HUES6 (cell line): ENCODE data around the gene GPD1L.

ENCODE experiments used
- H3K27ac ChIP-seq: 2 replicates; pipeline ENCODE4 v1.7.0; 2013; ENCODE audit warnings: low read depth, mild to moderate bottlenecking, low read length, inconsistent platforms
- H3K27me3 ChIP-seq: 2 replicates; pipeline ENCODE4 v1.6.1; 2013; ENCODE audit warnings: low read length; ENCODE audit not compliant: control insufficient read depth, insufficient read depth
- H3K36me3 ChIP-seq: 2 replicates; pipeline ENCODE4 v1.6.1; 2013; ENCODE audit warnings: low read length; ENCODE audit not compliant: control insufficient read depth, insufficient read depth
- H3K4me1 ChIP-seq: 2 replicates; pipeline ENCODE4 v1.6.1; 2013; ENCODE audit warnings: low read length; ENCODE audit not compliant: control insufficient read depth, insufficient read depth
- H3K4me3 ChIP-seq: 2 replicates; pipeline ENCODE4 v1.5.1; 2013; ENCODE audit warnings: low read depth, low read length
- H3K9ac ChIP-seq: one replicate; pipeline ENCODE4 v1.6.1; 2013; ENCODE audit warnings: mild to moderate bottlenecking, low read length
- H3K9me3 ChIP-seq: 2 replicates; pipeline ENCODE4 v1.6.1; 2013; ENCODE audit warnings: low read depth, low read length; ENCODE audit not compliant: control insufficient read depth, insufficient read depth

Gene GPD1L

GRCh38 chr3:32197991-32198390, 91.6 kb downstream of the GPD1L start:
- Histone ChIP-seq H3K9ac (no peak overlapping the region), H3K36me3 (no peaks in the 10 kb centered on the region), H3K4me1 (no peaks in the 10 kb centered on the region), H3K27ac (no peak overlapping the region), H3K4me3 (no peak overlapping the region), H3K9me3 (no peaks in the 10 kb centered on the region), H3K27me3 (no peaks in the 10 kb centered on the region)

- H3K36me3 ChIP-seq = no peaks in the 10 kb centered on the region
Observed at GRCh38 chr3:32198714-32199113, 92.3 kb downstream of the GPD1L start.

GRCh38 chr3:32200490-32200889, 94.1 kb downstream of the GPD1L start:
- H3K9ac ChIP-seq = no peak overlapping the region
- H3K27me3 ChIP-seq = no peaks in the 10 kb centered on the region
- H3K4me3 ChIP-seq = no peak overlapping the region
- H3K36me3 ChIP-seq = no peaks in the 10 kb centered on the region
- no peaks in the 10 kb centered on the region for H3K4me1 ChIP-seq
- no peaks in the 10 kb centered on the region for H3K9me3 ChIP-seq
- H3K27ac ChIP-seq = no peak overlapping the region

More at GRCh38 chr3:32198714-32199113, 92.3 kb downstream of the GPD1L start:
- Histone ChIP-seq H3K4me1 (no peaks in the 10 kb centered on the region), H3K4me3 (no peak overlapping the region), H3K27me3 (no peaks in the 10 kb centered on the region), H3K27ac (no peak overlapping the region), H3K9me3 (no peaks in the 10 kb centered on the region), H3K9ac (no peak overlapping the region)

GRCh38 chr3:32200992-32201758, 94.8 kb downstream of the GPD1L start:
- Histone ChIP-seq H3K9me3 (no peaks in the 10 kb centered on the region), H3K27ac (no peak overlapping the region), H3K4me3 (no peak overlapping the region), H3K27me3 (no peaks in the 10 kb centered on the region), H3K4me1 (no peaks in the 10 kb centered on the region), H3K36me3 (no peaks in the 10 kb centered on the region), H3K9ac (no peak overlapping the region)

GRCh38 chr3:32202496-32202895, 96.1 kb downstream of the GPD1L start:
- H3K4me3 ChIP-seq = no peak overlapping the region
- no peaks in the 10 kb centered on the region for H3K27me3 ChIP-seq
- H3K4me1 ChIP-seq = no peaks in the 10 kb centered on the region
- H3K9ac ChIP-seq = no peak overlapping the region
- H3K9me3 ChIP-seq = no peaks in the 10 kb centered on the region
- H3K27ac ChIP-seq = no peak overlapping the region
- H3K36me3 ChIP-seq = no peaks in the 10 kb centered on the region

- Histone ChIP-seq H3K27ac (no peak overlapping the region), H3K36me3 (no peaks in the 10 kb centered on the region), H3K27me3 (no peaks in the 10 kb centered on the region), H3K4me1 (no peaks in the 10 kb centered on the region), H3K9ac (no peak overlapping the region), H3K9me3 (no peaks in the 10 kb centered on the region), H3K4me3 (no peak overlapping the region)
Observed at GRCh38 chr3:32203854-32204253, 97.4 kb downstream of the GPD1L start.

- Histone ChIP-seq H3K4me3 (no peak overlapping the region), H3K9me3 (no peaks in the 10 kb centered on the region), H3K27me3 (no peaks in the 10 kb centered on the region), H3K27ac (no peak overlapping the region), H3K4me1 (no peaks in the 10 kb centered on the region), H3K9ac (no peak overlapping the region), H3K36me3 (no peaks in the 10 kb centered on the region)
Observed at GRCh38 chr3:32208447-32208846, 102.0 kb downstream of the GPD1L start.

- H3K4me3 ChIP-seq = no peak overlapping the region
- no peaks in the 10 kb centered on the region for H3K27me3 ChIP-seq
- H3K36me3 ChIP-seq = no peaks in the 10 kb centered on the region
- H3K9me3 ChIP-seq = peaks cover 9% of the 10 kb centered on the region
- no peaks in the 10 kb centered on the region for H3K4me1 ChIP-seq
- no peak overlapping the region for H3K9ac ChIP-seq
- H3K27ac ChIP-seq = no peak overlapping the region
Observed at GRCh38 chr3:32215185-32215584, 108.8 kb downstream of the GPD1L start.

GRCh38 chr3:32216172-32216783, 109.9 kb downstream of the GPD1L start:
- no peaks in the 10 kb centered on the region for H3K4me1 ChIP-seq
- no peaks in the 10 kb centered on the region for H3K27me3 ChIP-seq
- H3K9ac ChIP-seq = no peak overlapping the region
- H3K27ac ChIP-seq = no peak overlapping the region
- no peaks in the 10 kb centered on the region for H3K36me3 ChIP-seq
- H3K9me3 ChIP-seq = peaks cover 9% of the 10 kb centered on the region
- H3K4me3 ChIP-seq = no peak overlapping the region

GRCh38 chr3:32217339-32217738, 110.9 kb downstream of the GPD1L start:
- Histone ChIP-seq H3K4me3 (no peak overlapping the region), H3K4me1 (no peaks in the 10 kb centered on the region), H3K27me3 (no peaks in the 10 kb centered on the region), H3K36me3 (no peaks in the 10 kb centered on the region), H3K27ac (no peak overlapping the region), H3K9ac (no peak overlapping the region), H3K9me3 (peaks cover 9% of the 10 kb centered on the region)
